ENCODE data around the gene MAMLD1.

- TF ChIP-seq CTCF (IDR thresholded peaks at IDR 0.05) (peak in 4 of 6 experiments; percentile 49 to 64 (median 56)), POLR2A (IDR thresholded peaks at IDR 0.05) (peak in 1 of 4 donors; percentile 28)
Observed at GRCh38 chrX:150365051-150365989, 2.2 kb downstream of the MAMLD1 start.

Measured in esophagus squamous epithelium (tissue), 4 donors.